OCI-LY3 (cell line): ENCODE data around the gene AHCYL1.

ENCODE experiments used
- EZH2phosphoT487 ChIP-seq: fragments of 200-600 bp; shearing (Covaris generic); IDR thresholded peaks from 2 replicates; pipeline ENCODE4 v1.6.1; 2018; ENCODE audit warnings: antibody characterized with exemption, mixed run types, low read depth
- TF ChIP-seq, protein P1 (sequence below): fragments of 200-600, 300-600 bp; sonication (generic); IDR thresholded peaks from 2 replicates; pipeline ENCODE4 v1.5.1; 2014; ENCODE audit warnings: antibody characterized with exemption, low read length, low read depth

DNA sequence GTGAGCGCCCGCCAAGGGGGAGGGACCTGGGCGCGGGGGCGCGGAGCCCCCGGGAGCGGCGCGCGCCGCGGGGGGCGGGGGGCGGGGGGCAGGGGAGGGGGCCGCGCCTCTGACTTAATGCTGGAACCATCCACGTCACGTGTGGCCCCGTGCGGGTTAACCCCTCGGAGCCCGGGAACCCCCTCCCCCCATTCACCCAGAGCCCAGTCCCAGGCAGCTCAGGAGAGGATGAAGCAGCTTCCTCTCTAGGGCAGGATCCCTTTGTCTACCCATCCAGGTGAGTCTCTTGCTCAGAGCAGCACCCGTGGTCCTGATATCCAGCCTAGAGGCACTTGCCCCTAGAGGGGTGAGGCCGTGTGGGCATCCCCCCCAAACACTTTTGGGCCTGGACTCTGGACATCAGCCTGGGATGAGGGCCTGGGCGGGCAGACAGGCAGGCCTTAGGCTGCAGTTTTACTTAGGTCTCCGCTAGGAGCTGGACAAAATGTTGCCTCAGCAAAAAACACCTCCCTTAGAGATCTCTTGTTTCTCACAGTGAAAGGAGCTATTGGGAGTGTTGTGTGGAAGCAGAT is 86.2 kb downstream of the AHCYL1 start, which contains the start of gene ALX3:
- TF ChIP-seq, protein P1, sequence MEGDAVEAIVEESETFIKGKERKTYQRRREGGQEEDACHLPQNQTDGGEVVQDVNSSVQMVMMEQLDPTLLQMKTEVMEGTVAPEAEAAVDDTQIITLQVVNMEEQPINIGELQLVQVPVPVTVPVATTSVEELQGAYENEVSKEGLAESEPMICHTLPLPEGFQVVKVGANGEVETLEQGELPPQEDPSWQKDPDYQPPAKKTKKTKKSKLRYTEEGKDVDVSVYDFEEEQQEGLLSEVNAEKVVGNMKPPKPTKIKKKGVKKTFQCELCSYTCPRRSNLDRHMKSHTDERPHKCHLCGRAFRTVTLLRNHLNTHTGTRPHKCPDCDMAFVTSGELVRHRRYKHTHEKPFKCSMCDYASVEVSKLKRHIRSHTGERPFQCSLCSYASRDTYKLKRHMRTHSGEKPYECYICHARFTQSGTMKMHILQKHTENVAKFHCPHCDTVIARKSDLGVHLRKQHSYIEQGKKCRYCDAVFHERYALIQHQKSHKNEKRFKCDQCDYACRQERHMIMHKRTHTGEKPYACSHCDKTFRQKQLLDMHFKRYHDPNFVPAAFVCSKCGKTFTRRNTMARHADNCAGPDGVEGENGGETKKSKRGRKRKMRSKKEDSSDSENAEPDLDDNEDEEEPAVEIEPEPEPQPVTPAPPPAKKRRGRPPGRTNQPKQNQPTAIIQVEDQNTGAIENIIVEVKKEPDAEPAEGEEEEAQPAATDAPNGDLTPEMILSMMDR: no peak
- no peak for TF ChIP-seq EZH2phosphoT487
